Left ventricle myocardium superior (tissue), 1 donor: ENCODE data around the gene FAM13A. TPM values are rescaled to one million over a fixed set of nuclear protein-coding genes. Genes with fewer than 3 reads are reported as not detected.
"Not testable (repeated sequence)": the region's sequence is repeated elsewhere in the genome, so short reads cannot be mapped to it uniquely, and the experiment has no call there.

Source experiments
- ATAC-seq: fragments of 200-7000 bp; cut with Tn5 transposase; one replicate; pipeline ENCODE4 v1.9.1; 2020; ENCODE audit warnings: mild to moderate bottlenecking, moderate library complexity
- DNase-seq: peaks from one replicate; pipeline ENCODE4 v3.0.0-alpha.2; 2020
- intact Hi-C: fragments of 100-400 bp; cut with micrococcal nuclease; formaldehyde crosslinking; loops from one replicate; pipeline ENCODE4 v1.11.0; 2022
- total RNA-seq: library from RNA; stranded (reverse); fragmentation: NEBNext Ultra II Directional; extraction: Animal tissue kit (Norgen Biotek cat#: 25700); gene quantifications from one replicate; pipeline ENCODE4 v1.2.1, GENCODE V29; 2021
- donor health status: DM: no; HTN: yes; CAD: no; lungs with severe emphysema.

The FAM13A gene
- total RNA-seq, 1 donor from 2014 or later: 13.7 TPM

DNA sequence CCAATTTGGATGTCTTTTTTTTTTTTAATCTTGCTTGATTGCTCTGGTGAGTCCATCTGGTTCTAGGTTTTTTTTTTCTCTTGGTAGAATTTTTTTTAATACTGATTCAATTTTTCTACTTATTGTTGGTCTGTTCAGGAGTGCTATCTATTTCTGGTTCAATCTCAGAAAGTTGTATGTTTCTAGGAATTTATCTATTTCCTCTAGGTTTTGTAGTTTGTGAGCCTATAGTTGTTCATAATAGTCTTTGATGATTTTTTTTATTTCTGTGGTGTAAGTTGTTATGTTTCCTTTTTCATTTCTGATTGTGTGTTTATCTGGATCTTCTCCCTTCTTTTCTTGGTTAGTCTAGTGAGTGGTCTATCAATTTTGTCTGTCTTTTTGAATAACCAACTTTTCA, 129.6 kb downstream of the FAM13A start:
- no peak for ATAC-seq
- intact Hi-C loops: no loop called here
- no peak for DNase-seq

- ATAC-seq (no peak), DNase-seq (no peak)
- intact Hi-C loops: no loop called here
Observed at GRCh38 chr4:88919056-88919455, 137.9 kb downstream of the FAM13A start.

DNA sequence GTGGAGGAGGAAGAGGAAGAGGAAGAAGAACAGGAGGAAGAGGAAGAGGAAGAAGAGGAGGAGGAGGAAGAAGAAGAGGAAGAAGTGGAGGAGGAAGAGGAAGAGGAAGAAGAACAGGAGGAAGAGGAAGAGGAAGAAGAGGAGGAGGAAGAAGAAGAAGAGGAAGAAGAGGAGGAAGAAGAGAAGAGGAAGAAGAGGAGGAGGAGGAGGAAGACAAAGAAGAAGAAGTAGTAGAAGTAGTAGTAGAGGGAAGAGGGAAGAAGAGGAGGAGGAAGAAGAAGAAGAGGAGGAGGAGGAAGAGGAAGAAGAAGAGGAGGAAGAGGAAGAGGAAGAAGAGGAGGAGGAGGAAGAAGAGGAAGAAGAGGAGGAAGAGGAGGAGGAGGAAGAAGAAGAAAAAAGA, 143.8 kb downstream of the FAM13A start:
- DNase-seq, ATAC-seq, intact Hi-C loops: not testable (repeated sequence)

DNA sequence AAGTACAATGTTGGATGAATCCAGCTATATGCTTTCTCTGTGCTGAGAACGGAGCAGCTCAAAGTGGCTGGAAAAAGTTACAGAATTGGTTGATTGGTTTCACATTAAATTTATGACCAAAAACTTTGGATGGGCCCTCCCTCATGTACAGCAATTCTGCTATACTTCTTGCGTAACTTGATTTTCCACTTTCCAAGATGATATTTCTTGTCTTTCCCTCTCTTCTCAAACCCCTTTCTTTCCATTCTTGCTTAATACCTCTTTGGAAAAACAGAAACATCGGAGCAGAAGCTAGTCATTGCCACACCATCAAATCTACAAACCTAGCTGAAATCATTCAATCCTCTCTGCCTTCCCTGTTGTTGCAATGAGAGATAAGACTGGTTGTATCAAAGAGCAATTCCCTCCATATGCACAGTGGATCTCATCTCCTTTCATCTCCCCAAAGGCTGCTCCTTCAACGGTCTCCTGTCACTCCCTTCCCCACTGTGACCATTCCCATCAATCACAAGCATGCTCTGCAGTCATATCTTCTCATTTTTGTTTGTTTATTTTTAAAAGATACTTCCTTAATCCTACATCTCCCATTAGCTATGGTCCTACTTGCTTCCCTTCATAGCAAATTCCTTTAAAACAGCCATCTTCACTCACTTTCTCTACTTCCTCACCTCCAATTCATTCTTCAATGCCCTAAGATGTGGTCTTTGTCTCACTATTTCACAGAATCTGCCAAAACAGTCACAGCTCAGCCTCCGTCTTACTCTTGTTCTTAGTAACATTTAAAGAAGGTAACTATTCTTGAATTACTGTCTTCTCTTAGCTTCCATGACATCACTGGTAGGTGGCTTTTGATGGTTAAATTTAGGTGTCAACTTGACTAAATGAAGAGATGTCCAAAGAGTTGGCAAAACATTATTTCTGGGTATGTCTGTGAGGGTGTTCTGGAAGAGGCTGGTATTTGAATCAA, 145.5 kb downstream of the FAM13A start:
- no peak for DNase-seq
- no peak for ATAC-seq
- intact Hi-C loops: no loop called here

- intact Hi-C loops: no loop called here
Observed at GRCh38 chr4:88910101-88910500, 146.9 kb downstream of the FAM13A start.

DNA sequence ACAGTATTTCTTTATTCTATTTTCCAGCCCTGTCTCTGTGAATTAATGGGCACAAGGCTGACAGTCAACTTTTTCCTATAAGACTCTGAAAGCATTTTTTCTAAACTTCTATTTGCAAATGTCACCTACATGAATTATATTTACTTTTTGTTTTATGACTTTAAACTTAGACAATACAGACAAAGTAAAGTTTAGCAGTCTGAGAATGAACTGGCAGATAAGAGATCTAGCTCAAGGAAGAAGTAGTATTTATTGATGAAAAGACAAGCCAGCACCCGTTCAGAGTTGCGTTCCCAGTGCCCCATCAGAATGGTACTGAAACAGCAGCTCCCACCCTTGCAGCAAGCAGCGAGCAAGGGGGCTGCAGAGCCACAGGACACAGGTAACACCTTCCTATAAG, 148.5 kb downstream of the FAM13A start:
- intact Hi-C loops: no loop called here
- ATAC-seq: no peak
- no peak for DNase-seq

More at GRCh38 chr4:88910101-88910500, 146.9 kb downstream of the FAM13A start:
- ATAC-seq (no peak), DNase-seq (no peak)

GRCh38 chr4:88908003-88908402, 149.0 kb downstream of the FAM13A start:
- DNase-seq (no peak), ATAC-seq (no peak)
- intact Hi-C loops: no loop called here

GRCh38 chr4:88907478-88907877, 149.5 kb downstream of the FAM13A start:
- intact Hi-C loops: no loop called here
- ATAC-seq (no peak), DNase-seq (no peak)

DNA sequence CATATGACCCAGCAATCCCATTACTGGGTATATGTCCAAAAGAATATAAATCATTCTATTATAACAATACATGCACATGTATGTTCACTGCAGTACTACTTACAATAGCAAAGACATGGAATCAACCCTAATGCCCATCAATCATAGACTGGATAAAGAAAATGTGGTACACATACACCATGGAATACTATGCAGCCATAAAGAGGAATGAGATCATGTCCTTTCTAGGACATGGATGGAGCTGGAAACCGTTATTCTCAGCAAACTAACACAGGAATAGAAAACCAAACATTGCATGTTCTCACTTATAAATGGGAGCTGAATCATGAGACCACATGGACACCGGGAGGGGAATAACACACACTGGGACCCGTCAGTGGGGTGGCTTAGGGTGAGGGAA, 152.7 kb downstream of the FAM13A start:
- DNase-seq, ATAC-seq, intact Hi-C loops: not testable (repeated sequence)

DNA sequence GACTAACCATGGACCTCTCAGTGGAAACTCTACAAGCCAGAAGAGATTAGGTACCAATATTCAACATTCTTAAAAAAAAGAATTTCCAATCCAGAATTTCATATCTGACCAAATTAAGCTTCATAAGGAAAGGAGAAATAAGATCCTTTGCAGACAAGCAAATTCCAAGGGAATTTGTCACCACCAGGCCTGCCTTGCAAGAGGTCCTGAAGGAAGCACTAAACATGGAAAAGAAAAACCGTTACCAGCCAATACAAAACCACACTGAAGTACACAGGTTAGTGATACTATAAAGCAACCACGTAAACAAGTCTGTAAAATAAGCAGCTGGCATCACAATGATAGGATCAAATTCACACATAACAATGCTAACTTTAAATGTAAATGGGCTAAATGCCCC, 156.6 kb downstream of the FAM13A start:
- DNase-seq (no peak), ATAC-seq (no peak)

DNA sequence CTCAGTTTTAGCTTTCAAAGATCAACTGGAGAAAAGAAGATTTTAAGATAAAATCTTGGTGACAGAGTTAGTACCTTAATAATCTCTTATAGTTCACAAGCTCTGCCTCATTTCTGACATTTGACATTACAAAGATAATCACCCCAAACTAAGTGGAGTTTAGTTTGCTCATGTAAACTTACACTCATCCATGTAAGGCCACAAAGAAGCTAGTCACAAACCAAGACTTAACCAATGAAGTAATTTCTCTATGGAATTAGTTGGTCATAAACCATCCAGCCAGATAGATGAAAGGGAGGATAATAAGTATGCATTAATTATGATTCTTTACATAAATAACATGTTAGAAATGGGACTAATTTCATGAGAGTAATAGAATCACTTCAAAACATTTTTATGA, 159.2 kb downstream of the FAM13A start:
- intact Hi-C loops: no loop called here
- ATAC-seq: no peak
- no peak for DNase-seq

More for the DNA sequence above, 156.6 kb downstream of the FAM13A start:
- intact Hi-C loops: no loop called here

- ATAC-seq: no peak
- intact Hi-C loops: no loop called here
- no peak for DNase-seq
Observed at GRCh38 chr4:88897180-88897579, 159.8 kb downstream of the FAM13A start.

DNA sequence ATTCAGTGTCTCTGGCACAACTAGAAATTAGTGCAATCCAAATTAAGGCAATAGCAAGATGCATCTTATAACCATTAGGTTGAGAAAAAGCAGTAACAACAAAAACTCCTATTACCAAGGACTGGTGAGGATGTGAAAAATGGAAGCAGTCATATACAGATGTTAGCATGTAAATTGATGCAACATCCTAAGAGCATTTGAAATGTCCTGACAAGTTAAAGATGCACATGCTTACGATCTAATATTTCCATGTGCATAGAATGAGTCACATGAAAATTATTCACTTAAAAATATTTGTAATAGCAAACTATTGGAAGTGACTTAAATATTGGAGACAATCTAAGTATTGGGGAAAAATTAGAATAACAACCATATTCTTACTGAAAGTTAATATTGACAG, 163.0 kb downstream of the FAM13A start:
- no peak for ATAC-seq
- intact Hi-C loops: no loop called here
- DNase-seq: no peak

GRCh38 chr4:88892646-88893045, 164.3 kb downstream of the FAM13A start:
- ATAC-seq (no peak), DNase-seq (no peak)
- intact Hi-C loops: no loop called here

GRCh38 chr4:88891636-88892035, 165.3 kb downstream of the FAM13A start:
- intact Hi-C loops: no loop called here
- no peak for DNase-seq
- no peak for ATAC-seq

DNA sequence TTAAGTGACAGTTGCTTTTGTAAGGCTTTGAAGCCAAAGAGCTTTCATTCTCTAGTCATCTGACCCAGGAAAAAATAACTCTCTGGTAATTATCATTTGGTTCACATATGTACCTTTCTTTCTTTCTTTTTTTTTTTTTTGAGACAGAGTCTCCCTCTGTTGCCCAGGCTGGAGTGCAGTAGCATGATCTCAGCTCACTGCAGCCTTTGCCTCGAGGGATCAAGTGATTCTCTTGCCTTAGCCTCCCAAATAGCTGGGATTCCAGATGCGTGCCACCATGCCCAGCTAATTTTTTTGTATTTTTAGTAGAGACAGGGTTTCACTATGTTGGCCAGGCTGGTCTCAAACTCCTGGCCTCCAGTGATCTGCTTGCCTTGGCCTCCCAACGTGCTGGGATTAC, 169.6 kb downstream of the FAM13A start:
- intact Hi-C loops, DNase-seq, ATAC-seq: not testable (repeated sequence)

- intact Hi-C loops: no loop called here
- DNase-seq: no peak
Observed at GRCh38 chr4:88881227-88881569, 175.8 kb downstream of the FAM13A start.

DNA sequence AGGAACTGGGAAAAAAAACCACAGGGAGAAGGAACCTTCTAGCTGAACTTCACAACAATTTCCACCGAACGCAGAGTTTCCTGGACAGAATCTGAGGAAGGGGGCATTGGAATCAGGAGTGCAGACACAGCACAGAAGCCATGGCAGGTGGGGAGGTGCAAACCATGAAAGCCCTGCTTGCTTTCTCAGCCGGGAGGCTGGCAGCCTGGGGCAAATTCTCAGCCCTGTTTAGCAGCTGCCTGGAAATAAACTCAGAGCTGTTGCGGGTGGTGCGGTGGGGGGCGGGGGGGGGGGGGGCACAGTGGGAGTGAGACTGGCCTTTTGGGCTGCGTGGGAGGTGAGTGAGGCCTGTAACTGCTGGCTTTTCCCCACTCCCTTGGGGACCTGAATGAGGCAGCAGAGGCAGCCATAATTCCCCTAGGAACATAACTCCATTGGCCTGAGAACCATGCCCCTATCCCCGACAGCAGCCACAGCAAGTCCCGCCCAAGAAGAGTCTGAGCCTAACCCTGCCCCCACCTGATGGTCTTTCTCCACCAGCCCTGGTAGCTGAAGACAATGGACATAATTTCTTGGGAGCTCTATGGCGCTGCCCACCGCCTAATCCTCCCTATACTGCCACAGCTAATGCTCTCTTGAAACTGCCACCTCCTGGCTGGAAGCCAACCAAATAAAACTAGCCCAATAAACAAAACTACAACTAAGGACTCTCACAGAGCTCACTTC, 176.3 kb downstream of the FAM13A start:
- no peak for DNase-seq
- peak; percentile 28 for ATAC-seq
- intact Hi-C loops: no loop called here

More at GRCh38 chr4:88881227-88881569, 175.8 kb downstream of the FAM13A start:
- peak; percentile 30 for ATAC-seq

DNA sequence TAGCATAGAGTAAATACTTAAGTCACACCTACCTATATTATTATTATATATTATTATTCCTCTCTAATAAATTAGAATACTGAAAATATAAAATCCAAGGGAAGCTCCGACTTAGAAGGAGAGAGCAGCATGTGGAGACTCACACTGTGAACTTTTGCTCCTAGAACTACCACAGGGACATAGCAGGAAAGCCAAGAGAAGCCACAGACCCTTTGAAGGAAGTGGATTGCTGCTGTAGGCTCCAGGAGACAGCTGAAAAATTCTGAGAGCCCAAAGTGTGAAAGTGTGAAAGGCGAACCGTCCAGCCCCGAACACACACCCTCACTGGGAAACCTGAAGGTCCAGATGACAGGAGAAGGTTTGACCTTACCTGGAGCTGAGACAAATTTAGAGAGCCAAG, 177.0 kb downstream of the FAM13A start:
- intact Hi-C loops: no loop called here
- ATAC-seq (no peak), DNase-seq (no peak)

DNA sequence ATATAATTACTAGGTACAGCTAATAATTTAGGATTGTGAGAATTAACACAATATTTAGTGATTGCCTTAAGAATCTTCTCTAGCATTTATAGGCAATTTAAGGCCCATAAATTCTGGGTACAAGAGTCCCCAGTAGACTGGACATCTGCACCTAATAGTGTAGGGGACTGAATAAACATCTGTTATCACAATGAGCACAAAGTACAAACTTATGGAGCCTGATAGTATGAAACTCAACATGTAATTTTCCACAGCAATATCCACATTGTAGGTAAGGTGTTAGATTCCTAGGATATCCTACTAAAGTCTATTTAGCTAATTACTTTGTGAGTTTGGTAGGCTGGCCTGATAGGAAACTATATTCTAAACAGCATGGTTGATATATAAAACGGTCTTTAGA, 178.3 kb downstream of the FAM13A start:
- intact Hi-C loops: no loop called here
- no peak for ATAC-seq
- no peak for DNase-seq
